ENCODE measurements around the gene REM2.

Gene REM2

DNA sequence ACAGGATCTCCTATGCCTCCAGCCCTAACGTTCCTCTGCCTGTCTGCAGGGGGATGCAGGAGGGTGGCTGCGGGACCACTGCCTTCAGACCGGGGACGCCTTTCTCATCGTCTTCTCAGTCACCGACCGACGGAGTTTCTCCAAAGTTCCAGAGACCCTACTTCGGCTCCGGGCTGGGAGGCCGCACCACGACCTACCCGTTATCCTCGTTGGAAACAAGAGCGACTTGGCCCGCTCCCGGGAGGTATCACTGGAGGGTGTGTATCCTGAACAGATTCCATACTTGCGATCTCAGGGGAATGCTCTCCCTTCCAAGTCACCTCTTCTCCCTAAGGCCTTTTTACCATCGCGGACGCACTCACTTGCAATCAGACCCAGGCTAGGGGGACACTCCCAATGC lies 3.0 kb downstream of the REM2 start:
- peak overlapping the region; percentile 46 to 87 for H3K27ac ChIP-seq (ENCODE audit: low read depth in 2 of 2, low read length in 2 of 2)
- H3K9ac ChIP-seq (ENCODE audit: low read depth in 1 of 2, low read length in 2 of 2) = no peak overlapping the region
- H3K4me1 ChIP-seq (ENCODE audit: control insufficient read depth in 2 of 2, insufficient read depth in 2 of 2, low read length in 2 of 2) = peaks cover 12 to 18% of the 10 kb centered on the region in 2 donors
- H3K4me3 ChIP-seq (ENCODE audit: low read length in 2 of 2) = peak overlapping the region; percentile 69 to 81
- peaks cover 2 to 3% of the 10 kb centered on the region in 2 donors for H3K27me3 ChIP-seq (ENCODE audit: control insufficient read depth in 2 of 2, insufficient read depth in 2 of 2, low read length in 2 of 2)
- no peaks in the 10 kb centered on the region for H3K9me3 ChIP-seq (ENCODE audit: control insufficient read depth in 2 of 2, low read length in 2 of 2)
- H3K36me3 ChIP-seq (ENCODE audit: control insufficient read depth in 2 of 2, insufficient read depth in 2 of 2, low read length in 2 of 2) = no peaks in the 10 kb centered on the region

DNA sequence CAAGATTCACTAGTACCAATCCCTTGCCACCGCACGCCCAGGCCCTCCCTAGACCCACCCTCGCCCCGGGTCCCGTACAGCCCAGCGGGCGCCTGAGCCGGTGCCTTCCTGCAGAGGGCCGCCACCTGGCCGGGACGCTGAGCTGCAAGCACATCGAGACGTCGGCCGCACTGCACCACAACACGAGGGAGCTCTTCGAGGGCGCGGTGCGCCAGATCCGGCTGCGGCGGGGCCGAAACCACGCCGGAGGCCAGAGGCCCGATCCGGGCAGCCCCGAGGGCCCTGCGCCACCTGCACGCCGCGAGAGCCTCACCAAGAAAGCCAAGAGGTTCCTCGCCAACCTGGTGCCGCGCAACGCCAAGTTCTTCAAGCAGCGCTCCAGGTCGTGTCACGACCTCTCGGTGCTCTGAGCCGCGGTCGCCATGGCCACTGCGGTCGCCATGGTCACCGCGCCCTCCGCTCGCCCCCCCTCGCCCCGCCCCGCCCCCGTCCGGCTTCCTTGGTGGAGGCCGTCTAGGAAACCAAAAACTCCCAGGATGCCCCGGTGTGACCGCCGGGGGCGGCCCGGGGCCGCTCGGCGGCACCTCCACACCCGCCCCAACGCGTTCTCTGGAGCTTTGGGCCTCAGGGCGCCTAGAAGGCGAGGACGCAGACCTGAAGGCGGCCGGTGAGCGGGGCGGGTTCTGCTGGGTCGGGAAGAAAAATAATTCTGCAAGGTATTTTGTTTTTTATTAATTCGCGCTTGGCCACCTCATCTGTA lies 3.7 kb downstream of the REM2 start:
- peak overlapping the region; percentile 69 to 81 for H3K4me3 ChIP-seq (ENCODE audit: low read length in 2 of 2)
- no peaks in the 10 kb centered on the region for H3K36me3 ChIP-seq (ENCODE audit: control insufficient read depth in 2 of 2, insufficient read depth in 2 of 2, low read length in 2 of 2)
- H3K4me1 ChIP-seq (ENCODE audit: control insufficient read depth in 2 of 2, insufficient read depth in 2 of 2, low read length in 2 of 2) = peaks cover 12 to 18% of the 10 kb centered on the region in 2 donors
- peak overlapping the region; percentile 66 to 87 for H3K27ac ChIP-seq (ENCODE audit: low read depth in 2 of 2, low read length in 2 of 2)
- no peaks in the 10 kb centered on the region for H3K9me3 ChIP-seq (ENCODE audit: control insufficient read depth in 2 of 2, low read length in 2 of 2)
- H3K9ac ChIP-seq (ENCODE audit: low read depth in 1 of 2, low read length in 2 of 2) = peak overlapping the region; percentile 60 to 68
- H3K27me3 ChIP-seq (ENCODE audit: control insufficient read depth in 2 of 2, insufficient read depth in 2 of 2, low read length in 2 of 2) = peaks cover 2 to 3% of the 10 kb centered on the region in 2 donors

DNA sequence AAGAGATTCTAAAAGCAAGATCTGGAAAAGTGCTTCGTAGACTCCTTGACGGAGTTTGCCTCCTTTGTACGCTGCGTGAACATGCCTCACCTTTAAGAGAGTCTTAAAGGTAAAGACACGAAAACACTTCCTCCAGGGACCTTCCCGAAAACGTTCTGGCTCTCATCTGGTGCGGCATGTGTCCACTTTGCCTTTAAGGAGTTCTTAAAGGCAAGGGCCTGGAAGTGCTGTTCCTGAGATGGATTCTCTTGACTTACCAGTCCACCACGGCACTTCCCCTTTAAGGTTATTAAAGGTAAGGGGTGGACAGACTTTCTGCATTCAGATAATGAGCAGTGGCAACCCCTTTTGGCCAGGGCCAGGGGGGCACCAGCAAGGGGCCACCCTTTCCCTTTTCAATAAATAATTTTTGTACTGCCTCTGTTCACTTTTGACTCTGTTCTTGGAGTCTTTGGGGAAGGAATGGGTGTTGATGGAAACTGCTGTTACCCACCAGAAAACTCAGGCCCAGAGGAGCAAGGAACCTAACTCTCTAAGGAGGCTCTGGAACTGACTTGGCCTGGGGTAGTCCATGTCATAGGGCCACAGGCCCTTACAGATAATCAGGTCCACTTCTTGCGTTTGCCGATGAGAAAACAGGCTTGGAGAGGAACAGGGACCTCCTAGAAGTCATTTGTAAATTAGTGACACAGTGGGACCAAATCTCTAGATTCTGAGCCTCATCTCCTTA lies 4.4 kb downstream of the REM2 start:
- Histone ChIP-seq H3K9ac (ENCODE audit: low read depth in 1 of 2, low read length in 2 of 2) (peak overlapping the region; percentile 60 to 68), H3K4me1 (ENCODE audit: control insufficient read depth in 2 of 2, insufficient read depth in 2 of 2, low read length in 2 of 2) (peaks cover 11 to 14% of the 10 kb centered on the region in 2 donors), H3K27ac (ENCODE audit: low read depth in 2 of 2, low read length in 2 of 2) (peak overlapping the region; percentile 66 to 87), H3K9me3 (ENCODE audit: control insufficient read depth in 2 of 2, low read length in 2 of 2) (no peaks in the 10 kb centered on the region), H3K36me3 (ENCODE audit: control insufficient read depth in 2 of 2, insufficient read depth in 2 of 2, low read length in 2 of 2) (no peaks in the 10 kb centered on the region), H3K4me3 (ENCODE audit: low read length in 2 of 2) (peak overlapping the region; percentile 69 to 81), H3K27me3 (ENCODE audit: control insufficient read depth in 2 of 2, insufficient read depth in 2 of 2, low read length in 2 of 2) (peaks cover 0 to 2% of the 10 kb centered on the region in 2 donors)

DNA sequence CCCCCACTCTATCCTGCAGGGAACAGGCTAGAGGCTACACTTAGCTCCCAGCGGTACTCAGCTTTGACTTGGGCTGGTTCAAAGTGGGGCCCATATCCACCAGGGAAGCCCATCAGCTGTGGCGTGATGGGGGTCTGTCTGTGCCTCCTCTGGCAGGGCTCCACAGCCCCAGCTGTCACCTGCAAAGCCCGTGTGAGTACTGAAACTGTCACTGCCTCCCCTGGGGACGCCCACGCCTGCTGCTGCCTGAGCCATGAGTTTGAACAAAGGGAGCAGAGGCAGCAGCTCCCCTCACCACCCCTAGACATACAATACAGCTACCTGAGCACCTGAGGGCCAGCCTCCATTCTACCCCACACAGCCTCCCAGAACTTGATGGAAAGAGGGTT lies 5.0 kb downstream of the REM2 start:
- Histone ChIP-seq H3K9ac (ENCODE audit: low read depth in 1 of 2, low read length in 2 of 2) (no peak overlapping the region), H3K36me3 (ENCODE audit: control insufficient read depth in 2 of 2, insufficient read depth in 2 of 2, low read length in 2 of 2) (no peaks in the 10 kb centered on the region), H3K4me1 (ENCODE audit: control insufficient read depth in 2 of 2, insufficient read depth in 2 of 2, low read length in 2 of 2) (peaks cover 7 to 10% of the 10 kb centered on the region in 2 donors), H3K27ac (ENCODE audit: low read depth in 2 of 2, low read length in 2 of 2) (peak overlapping the region in 1 of 2 donors; percentile 87), H3K27me3 (ENCODE audit: control insufficient read depth in 2 of 2, insufficient read depth in 2 of 2, low read length in 2 of 2) (no peaks in the 10 kb centered on the region), H3K9me3 (ENCODE audit: control insufficient read depth in 2 of 2, low read length in 2 of 2) (no peaks in the 10 kb centered on the region), H3K4me3 (ENCODE audit: low read length in 2 of 2) (peak overlapping the region in 1 of 2 donors; percentile 81)

DNA sequence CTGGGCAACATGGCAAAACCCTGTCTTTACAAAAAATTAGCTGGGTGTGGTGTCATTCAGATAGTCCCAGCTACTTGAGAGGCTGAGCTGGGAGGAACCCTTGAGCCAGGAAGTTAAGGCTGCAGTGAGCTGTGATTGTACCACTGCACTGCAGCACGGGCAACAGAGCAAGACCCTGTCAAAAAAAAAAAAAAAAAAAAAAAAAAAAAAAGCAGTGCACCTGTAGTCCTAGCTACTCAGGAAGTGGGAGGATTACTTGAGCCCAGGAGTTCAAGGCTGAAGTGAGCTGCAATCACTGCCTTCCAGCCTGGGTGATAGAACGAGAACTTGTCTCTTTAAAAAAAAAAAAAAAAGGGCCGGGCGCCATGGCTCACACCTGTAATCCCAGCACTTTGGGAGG lies 5.6 kb downstream of the REM2 start:
- H3K27ac ChIP-seq (ENCODE audit: low read depth in 2 of 2, low read length in 2 of 2) = peak overlapping the region in 1 of 2 donors; percentile 87
- no peak overlapping the region for H3K9ac ChIP-seq (ENCODE audit: low read depth in 1 of 2, low read length in 2 of 2)
- H3K9me3 ChIP-seq (ENCODE audit: control insufficient read depth in 2 of 2, low read length in 2 of 2) = no peaks in the 10 kb centered on the region
- H3K27me3 ChIP-seq (ENCODE audit: control insufficient read depth in 2 of 2, insufficient read depth in 2 of 2, low read length in 2 of 2) = no peaks in the 10 kb centered on the region
- peak overlapping the region in 1 of 2 donors; percentile 81 for H3K4me3 ChIP-seq (ENCODE audit: low read length in 2 of 2)
- H3K4me1 ChIP-seq (ENCODE audit: control insufficient read depth in 2 of 2, insufficient read depth in 2 of 2, low read length in 2 of 2) = peaks cover 7 to 10% of the 10 kb centered on the region in 2 donors
- no peaks in the 10 kb centered on the region for H3K36me3 ChIP-seq (ENCODE audit: control insufficient read depth in 2 of 2, insufficient read depth in 2 of 2, low read length in 2 of 2)

DNA sequence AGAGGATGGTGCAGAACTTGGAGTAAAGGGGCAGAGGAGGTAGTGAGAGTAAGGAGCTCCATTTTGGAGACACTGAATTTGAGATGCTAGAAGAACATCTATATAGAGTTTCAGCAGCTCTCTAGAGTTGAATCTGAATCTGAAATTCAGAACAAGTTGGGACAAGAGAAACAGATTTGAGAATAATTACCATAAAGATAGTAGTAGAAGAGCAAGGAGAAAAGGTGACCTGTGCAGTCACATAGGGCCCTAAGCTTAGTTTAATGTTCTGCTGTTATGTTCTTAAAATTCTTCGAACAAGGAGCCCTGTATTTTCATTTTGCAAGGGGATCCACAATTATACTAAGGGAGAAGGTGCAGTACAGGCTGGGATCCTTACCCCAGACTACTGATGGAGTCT lies 7.4 kb downstream of the REM2 start:
- H3K36me3 ChIP-seq (ENCODE audit: control insufficient read depth in 2 of 2, insufficient read depth in 2 of 2, low read length in 2 of 2) = no peaks in the 10 kb centered on the region
- H3K27me3 ChIP-seq (ENCODE audit: control insufficient read depth in 2 of 2, insufficient read depth in 2 of 2, low read length in 2 of 2) = no peaks in the 10 kb centered on the region
- H3K27ac ChIP-seq (ENCODE audit: low read depth in 2 of 2, low read length in 2 of 2) = no peak overlapping the region
- H3K9ac ChIP-seq (ENCODE audit: low read depth in 1 of 2, low read length in 2 of 2) = no peak overlapping the region
- H3K9me3 ChIP-seq (ENCODE audit: control insufficient read depth in 2 of 2, low read length in 2 of 2) = no peaks in the 10 kb centered on the region
- H3K4me1 ChIP-seq (ENCODE audit: control insufficient read depth in 2 of 2, insufficient read depth in 2 of 2, low read length in 2 of 2) = peaks cover 7 to 10% of the 10 kb centered on the region in 2 donors
- H3K4me3 ChIP-seq (ENCODE audit: low read length in 2 of 2) = no peak overlapping the region

DNA sequence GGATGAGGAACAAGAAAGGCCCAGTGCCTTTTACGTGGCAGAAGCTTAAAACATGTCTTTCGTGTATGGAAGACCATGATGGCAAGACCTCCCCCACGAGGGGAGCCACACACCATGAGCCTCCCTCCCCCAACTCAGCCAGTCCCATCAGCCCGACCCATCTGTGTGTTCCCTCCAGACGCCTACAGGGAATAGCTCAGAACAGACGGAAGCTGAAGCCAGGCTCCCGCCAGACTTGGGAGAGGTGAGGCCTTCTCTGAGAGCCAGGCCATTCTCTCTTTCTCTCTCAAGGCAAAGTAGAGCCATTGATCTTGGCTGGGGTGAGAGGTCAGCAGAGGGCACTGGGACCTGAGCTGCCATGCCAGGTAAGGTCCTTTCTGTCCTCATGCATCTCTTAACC lies 9.5 kb downstream of the REM2 start:
- Histone ChIP-seq H3K4me3 (ENCODE audit: low read length in 2 of 2) (no peak overlapping the region), H3K27ac (ENCODE audit: low read depth in 2 of 2, low read length in 2 of 2) (no peak overlapping the region), H3K9me3 (ENCODE audit: control insufficient read depth in 2 of 2, low read length in 2 of 2) (no peaks in the 10 kb centered on the region), H3K36me3 (ENCODE audit: control insufficient read depth in 2 of 2, insufficient read depth in 2 of 2, low read length in 2 of 2) (no peaks in the 10 kb centered on the region), H3K27me3 (ENCODE audit: control insufficient read depth in 2 of 2, insufficient read depth in 2 of 2, low read length in 2 of 2) (no peaks in the 10 kb centered on the region), H3K9ac (ENCODE audit: low read depth in 1 of 2, low read length in 2 of 2) (no peak overlapping the region), H3K4me1 (ENCODE audit: control insufficient read depth in 2 of 2, insufficient read depth in 2 of 2, low read length in 2 of 2) (no peaks in the 10 kb centered on the region)

DNA sequence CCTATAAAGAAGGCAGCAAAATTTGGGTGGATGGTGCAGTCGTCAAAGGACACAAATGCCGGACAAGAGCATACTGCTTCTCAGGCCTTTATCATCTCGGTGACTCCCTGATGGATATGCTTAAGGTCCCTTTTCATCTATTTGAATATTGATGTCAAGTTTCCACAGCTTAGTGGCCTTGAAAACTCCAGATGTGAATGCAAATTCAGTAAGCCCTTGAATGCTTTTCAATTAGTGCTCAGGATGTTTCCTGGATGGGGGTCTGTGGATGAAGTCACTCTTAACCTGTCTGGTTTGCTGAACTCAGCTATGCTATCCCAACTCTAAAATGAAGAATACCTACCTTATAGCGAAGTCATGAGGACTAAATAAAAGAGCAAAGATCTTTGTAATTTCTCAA lies 10.7 kb downstream of the REM2 start:
- Histone ChIP-seq H3K4me1 (ENCODE audit: control insufficient read depth in 2 of 2, insufficient read depth in 2 of 2, low read length in 2 of 2) (no peaks in the 10 kb centered on the region), H3K9me3 (ENCODE audit: control insufficient read depth in 2 of 2, low read length in 2 of 2) (no peaks in the 10 kb centered on the region), H3K9ac (ENCODE audit: low read depth in 1 of 2, low read length in 2 of 2) (no peak overlapping the region), H3K27ac (ENCODE audit: low read depth in 2 of 2, low read length in 2 of 2) (no peak overlapping the region), H3K27me3 (ENCODE audit: control insufficient read depth in 2 of 2, insufficient read depth in 2 of 2, low read length in 2 of 2) (no peaks in the 10 kb centered on the region), H3K36me3 (ENCODE audit: control insufficient read depth in 2 of 2, insufficient read depth in 2 of 2, low read length in 2 of 2) (no peaks in the 10 kb centered on the region), H3K4me3 (ENCODE audit: low read length in 2 of 2) (no peak overlapping the region)

DNA sequence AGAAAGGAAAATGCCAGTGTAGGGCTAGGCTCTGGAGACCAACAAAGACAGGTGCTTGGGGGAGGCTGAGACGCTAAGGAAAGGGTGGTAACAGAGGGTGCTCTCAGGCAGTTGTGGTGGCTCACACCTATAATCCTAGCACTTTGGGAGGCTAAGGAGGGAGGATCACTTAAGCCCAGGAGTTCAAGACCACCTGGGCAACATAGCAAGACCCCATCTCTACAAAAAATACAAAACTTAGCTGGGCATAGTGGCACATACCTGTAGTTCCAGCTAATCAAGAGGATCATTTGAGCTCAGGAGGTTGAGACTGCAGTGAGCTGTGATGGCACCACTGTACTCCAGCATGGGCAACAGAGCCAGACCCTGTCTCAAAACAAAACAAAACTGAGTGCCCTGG lies 12.4 kb downstream of the REM2 start:
- Histone ChIP-seq H3K9ac (ENCODE audit: low read depth in 1 of 2, low read length in 2 of 2) (no peak overlapping the region), H3K27me3 (ENCODE audit: control insufficient read depth in 2 of 2, insufficient read depth in 2 of 2, low read length in 2 of 2) (no peaks in the 10 kb centered on the region), H3K36me3 (ENCODE audit: control insufficient read depth in 2 of 2, insufficient read depth in 2 of 2, low read length in 2 of 2) (peaks cover 0 to 6% of the 10 kb centered on the region in 2 donors), H3K4me3 (ENCODE audit: low read length in 2 of 2) (no peak overlapping the region), H3K9me3 (ENCODE audit: control insufficient read depth in 2 of 2, low read length in 2 of 2) (no peaks in the 10 kb centered on the region), H3K27ac (ENCODE audit: low read depth in 2 of 2, low read length in 2 of 2) (no peak overlapping the region), H3K4me1 (ENCODE audit: control insufficient read depth in 2 of 2, insufficient read depth in 2 of 2, low read length in 2 of 2) (no peaks in the 10 kb centered on the region)

DNA sequence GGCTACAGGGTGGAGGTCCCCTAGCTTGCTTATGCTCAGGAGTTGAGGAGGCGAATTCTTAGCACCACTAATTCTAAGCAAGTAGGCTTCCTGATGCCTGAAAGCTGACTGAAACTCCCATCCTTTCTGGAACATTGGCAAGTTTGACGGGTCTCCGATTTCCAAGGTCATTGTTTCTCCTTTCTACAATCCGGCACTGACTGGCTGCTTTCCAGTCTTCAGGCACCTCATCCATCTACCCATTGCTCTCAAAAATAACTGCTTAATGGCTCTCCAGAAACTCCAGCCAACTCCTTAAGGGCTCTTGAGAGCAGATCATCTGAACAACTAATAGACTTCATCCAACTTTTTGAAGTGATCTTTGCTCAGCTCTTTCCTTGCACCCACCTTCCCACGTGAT lies 13.3 kb downstream of the REM2 start:
- Histone ChIP-seq H3K27me3 (ENCODE audit: control insufficient read depth in 2 of 2, insufficient read depth in 2 of 2, low read length in 2 of 2) (no peaks in the 10 kb centered on the region), H3K36me3 (ENCODE audit: control insufficient read depth in 2 of 2, insufficient read depth in 2 of 2, low read length in 2 of 2) (peaks cover 7 to 13% of the 10 kb centered on the region in 2 donors), H3K27ac (ENCODE audit: low read depth in 2 of 2, low read length in 2 of 2) (no peak overlapping the region), H3K9ac (ENCODE audit: low read depth in 1 of 2, low read length in 2 of 2) (no peak overlapping the region), H3K4me3 (ENCODE audit: low read length in 2 of 2) (no peak overlapping the region), H3K9me3 (ENCODE audit: control insufficient read depth in 2 of 2, low read length in 2 of 2) (no peaks in the 10 kb centered on the region), H3K4me1 (ENCODE audit: control insufficient read depth in 2 of 2, insufficient read depth in 2 of 2, low read length in 2 of 2) (no peaks in the 10 kb centered on the region)

Measured in mucosa of rectum (tissue), 2 donors.